Thymus (tissue), 11 donors: ENCODE measurements around the gene CPT1B. TPM values are rescaled to one million over a fixed set of nuclear protein-coding genes. Genes with fewer than 3 reads are reported as not detected.
"Not testable (repeated sequence)": the region's sequence is repeated elsewhere in the genome, so short reads cannot be mapped to it uniquely, and the experiment has no call there.

Experiments
- DNase-seq, 9 donors: peaks; one replicate each; pipeline ENCODE4 v3.0.0-alpha.2; 2013; ENCODE audit warnings: low spot score in 9 of 9, low read depth in 6 of 9, missing footprints in 1 of 9
- H3K27ac ChIP-seq, 2 donors: one replicate each; pipeline ENCODE4 v1.5.1; 2013; ENCODE audit warnings: control low read depth in 1 of 2, low read depth in 1 of 2, low read length in 1 of 2, mild to moderate bottlenecking in 1 of 2, moderate library complexity in 1 of 2
- H3K27me3 ChIP-seq, 2 donors: one replicate each; pipeline ENCODE4 v1.5.1; 2013; ENCODE audit warnings: low read length in 1 of 2; ENCODE audit not compliant: control insufficient read depth in 2 of 2, insufficient read depth in 1 of 2
- H3K36me3 ChIP-seq, 2 donors: one replicate each; pipeline ENCODE4 v1.5.1; 2013; ENCODE audit warnings: low read length in 1 of 2, mild to moderate bottlenecking in 1 of 2, moderate library complexity in 1 of 2; ENCODE audit not compliant: control insufficient read depth in 2 of 2, insufficient read depth in 2 of 2
- H3K4me1 ChIP-seq, 2 donors: one replicate each; pipeline ENCODE4 v1.5.1; 2013; ENCODE audit warnings: low read length in 2 of 2; ENCODE audit not compliant: control insufficient read depth in 2 of 2, insufficient read depth in 2 of 2
- H3K4me3 ChIP-seq, 2 donors: one replicate each; pipeline ENCODE4 v1.5.1; 2013; ENCODE audit warnings: low read length in 2 of 2, control low read depth in 1 of 2, mild to moderate bottlenecking in 1 of 2
- H3K9me3 ChIP-seq, 2 donors: one replicate each; pipeline ENCODE4 v1.5.1; 2013; ENCODE audit warnings: low read length in 1 of 2, mild to moderate bottlenecking in 1 of 2; ENCODE audit not compliant: control insufficient read depth in 2 of 2, insufficient read depth in 1 of 2
- WGBS: extraction: QIAGEN DNeasy Blood & Tissue Kit; methylation state at CpG from one replicate; pipeline ENCODE4 v1.1.7; 2013; 5-methylcytosine and 5-hydroxymethylcytosine counted together
- polyA plus RNA-seq: library from polyadenylated mRNA; stranded (reverse); fragments of 200-250 nt; gene quantifications from one replicate; pipeline ENCODE4 v1.2.3, GENCODE V29; 2013
- total RNA-seq: library from RNA; stranded (reverse); fragments of 120-200 nt; gene quantifications from one replicate; pipeline ENCODE4 v1.2.4, GENCODE V29; 2013
- donor health status: healthy.

The CPT1B gene
- total and polyA plus RNA-seq, 2 donors = 8.5 to 74.1 TPM

DNA sequence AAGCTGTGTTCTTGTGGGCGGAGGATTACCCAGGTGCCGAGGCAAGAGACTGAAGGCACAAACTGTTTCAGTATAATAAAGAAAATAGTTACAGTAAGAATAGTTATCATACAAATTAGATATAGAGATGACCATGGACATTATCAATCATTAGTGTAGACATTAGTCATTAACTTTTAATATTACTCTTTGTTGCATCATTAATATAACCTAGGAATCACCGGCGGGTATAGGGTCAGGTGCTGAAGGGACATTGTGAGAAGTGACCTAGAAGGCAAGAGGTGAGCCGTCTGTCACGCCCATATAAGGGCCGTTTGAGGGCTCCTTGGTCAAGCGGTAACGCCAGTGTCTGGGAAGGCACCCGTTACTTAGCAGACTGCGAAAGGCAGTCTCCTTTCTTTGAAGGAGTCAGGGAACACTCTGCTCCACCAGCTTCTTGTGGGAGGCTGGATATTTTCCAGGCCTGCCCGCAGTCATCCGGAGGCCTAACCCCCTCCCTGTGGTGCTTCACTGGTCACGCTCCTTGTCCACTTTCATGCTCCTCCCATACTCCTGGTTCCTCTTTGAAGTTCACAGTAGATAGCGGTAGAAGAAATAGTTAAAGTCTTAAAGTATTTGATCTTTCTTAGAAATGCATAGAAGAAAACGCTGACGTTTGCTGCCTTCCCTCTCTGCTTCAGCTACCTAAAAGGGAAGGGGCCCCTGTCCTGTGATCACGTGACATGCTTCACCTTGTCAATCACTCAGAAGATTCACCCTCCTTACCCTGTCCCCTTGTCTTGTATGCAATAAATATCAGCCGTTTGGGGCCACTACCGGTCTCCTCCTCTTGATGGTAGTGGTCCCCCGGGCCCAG lies 44.1 kb downstream of the CPT1B start:
- not testable (repeated sequence) for H3K9me3 ChIP-seq, H3K36me3 ChIP-seq, H3K4me3 ChIP-seq
- 81% methylated on average over 21 of the region's 21 CpGs for WGBS
- H3K27ac ChIP-seq = peak overlapping the region in 1 of 2 donors; percentile 47
- H3K4me1 ChIP-seq = peaks cover 4 to 35% of the 10 kb centered on the region in 2 donors
- peaks cover 42 to 66% of the 10 kb centered on the region in 2 donors for H3K27me3 ChIP-seq
- DNase-seq = peak in 1 of 9 donors; percentile 46

DNA sequence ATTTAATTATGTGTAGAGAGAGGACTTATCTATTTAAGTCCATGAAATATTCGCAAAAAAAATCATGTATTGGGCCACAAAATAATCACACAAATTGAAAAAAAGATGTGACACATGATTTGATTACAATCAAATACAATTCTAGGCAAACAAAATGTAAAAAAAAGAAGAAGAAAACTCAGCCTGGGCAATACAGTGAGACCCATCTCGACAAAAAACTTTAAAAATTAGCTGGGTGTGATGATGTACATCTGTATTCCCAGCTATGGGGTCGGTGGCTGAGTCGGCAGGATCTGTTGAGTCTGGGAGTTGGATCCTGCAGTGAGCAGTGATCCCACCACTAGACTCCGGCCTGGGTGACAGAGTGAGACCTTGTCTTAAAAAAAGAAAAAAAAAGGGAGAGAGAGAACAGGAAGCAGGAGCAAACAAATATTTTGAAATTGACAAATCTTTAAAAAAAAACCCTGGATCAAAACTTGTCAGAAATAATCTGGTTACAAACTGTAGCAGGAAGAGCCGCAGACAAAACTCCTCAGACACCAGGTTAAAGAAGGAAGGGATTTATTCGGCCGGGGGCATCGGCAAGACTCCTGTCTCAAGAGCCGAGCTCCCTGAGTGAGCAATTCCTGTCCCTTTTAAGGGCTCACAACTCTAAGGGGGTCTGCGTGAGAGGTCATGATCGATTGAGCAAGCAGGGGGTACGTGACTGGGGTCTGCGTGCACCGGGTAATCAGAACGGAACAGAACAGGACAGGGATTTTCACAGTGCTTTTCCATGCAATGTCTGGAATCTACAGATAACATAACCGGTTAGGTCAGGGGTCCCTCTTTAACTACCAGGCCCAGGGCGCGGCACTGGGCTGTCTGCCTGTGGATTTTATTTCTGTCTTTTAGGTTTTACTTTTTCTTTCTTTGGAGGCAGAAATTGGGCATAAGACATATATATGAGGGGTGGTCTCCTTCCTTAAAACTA lies 45.1 kb downstream of the CPT1B start:
- Histone ChIP-seq H3K9me3 (peaks cover 1 to 10% of the 10 kb centered on the region in 2 donors), H3K4me3 (no peak overlapping the region), H3K27ac (peak overlapping the region; percentile 42 to 67), H3K36me3 (peaks cover 0 to under 1% of the 10 kb centered on the region in 2 donors), H3K4me1 (peaks cover 4 to 27% of the 10 kb centered on the region in 2 donors), H3K27me3 (peaks cover 51 to 69% of the 10 kb centered on the region in 2 donors)
- 94% methylated on average over 19 of the region's 19 CpGs for WGBS
- DNase-seq = no peak

DNA sequence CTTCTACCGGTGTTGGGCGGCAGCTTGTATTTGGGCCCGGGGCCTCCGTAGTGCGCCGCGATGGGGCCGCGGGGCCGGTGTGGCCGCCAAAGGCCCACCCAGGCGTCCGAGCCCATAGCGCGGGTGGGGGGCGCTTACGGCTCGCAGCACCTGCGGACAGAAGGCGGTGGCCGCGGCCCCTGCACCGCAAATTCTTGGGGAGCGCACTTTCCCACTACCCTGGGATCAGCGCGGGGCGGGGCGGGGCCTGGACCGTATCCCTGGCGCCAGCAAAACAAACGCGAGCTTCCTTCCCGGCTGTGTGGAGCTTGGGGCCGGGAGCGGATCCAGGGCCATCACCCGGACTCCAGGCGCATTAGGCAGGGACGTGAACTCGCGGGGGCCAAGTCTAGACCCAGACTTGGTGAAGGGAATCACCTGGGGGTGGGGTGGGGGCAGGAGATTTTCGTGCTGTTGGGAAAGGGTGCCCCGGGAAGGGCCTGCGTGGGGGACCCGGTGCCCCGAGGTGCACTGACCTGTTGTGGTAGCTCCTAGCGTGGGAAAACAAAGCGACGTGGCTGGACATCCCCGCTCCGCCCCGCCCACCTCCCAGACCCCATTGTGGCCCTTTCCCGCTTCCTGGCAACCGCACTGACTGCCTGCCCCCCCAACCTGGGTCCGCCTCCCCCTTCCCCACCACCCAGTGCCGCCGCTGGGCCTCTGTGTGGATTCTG lies 46.1 kb downstream of the CPT1B start:
- Histone ChIP-seq H3K9me3 (peaks cover 1 to 12% of the 10 kb centered on the region in 2 donors), H3K4me3 (peak overlapping the region; percentile 30 to 50), H3K4me1 (peaks cover 4 to 25% of the 10 kb centered on the region in 2 donors), H3K27ac (peak overlapping the region; percentile 67 to 97), H3K36me3 (peaks cover 0 to 3% of the 10 kb centered on the region in 2 donors), H3K27me3 (peaks cover 58 to 74% of the 10 kb centered on the region in 2 donors)
- 5% methylated on average over 56 of the region's 56 CpGs for WGBS
- DNase-seq = no peak

DNA sequence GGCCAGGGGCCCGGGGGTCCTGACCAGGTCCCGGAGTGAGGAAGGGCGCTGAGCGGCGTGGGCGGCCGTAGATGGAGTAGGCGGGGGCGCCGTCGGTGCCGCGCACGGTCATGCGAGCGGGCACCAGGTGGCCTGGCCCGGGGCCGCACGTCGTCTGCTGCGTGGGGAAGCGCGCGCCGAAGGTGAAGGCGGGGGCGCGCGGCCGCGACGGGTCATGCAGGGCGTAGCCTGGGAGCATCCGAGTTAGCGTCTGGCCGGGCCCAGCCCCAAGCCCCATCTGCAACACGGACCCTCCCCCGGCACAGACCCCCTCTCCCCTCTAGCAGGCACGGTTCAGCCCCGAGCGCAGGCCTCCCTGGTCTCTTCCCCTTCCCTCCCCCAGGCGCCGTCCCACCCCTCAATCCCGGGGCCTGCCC lies 46.7 kb downstream of the CPT1B start:
- DNase-seq = peak in 1 of 9 donors; percentile 31
- peaks cover 0 to 3% of the 10 kb centered on the region in 2 donors for H3K36me3 ChIP-seq
- H3K27me3 ChIP-seq = peaks cover 58 to 79% of the 10 kb centered on the region in 2 donors
- H3K27ac ChIP-seq = peak overlapping the region; percentile 67 to 97
- peaks cover 9 to 30% of the 10 kb centered on the region in 2 donors for H3K4me1 ChIP-seq
- H3K9me3 ChIP-seq = peaks cover 1 to 12% of the 10 kb centered on the region in 2 donors
- H3K4me3 ChIP-seq = peak overlapping the region; percentile 50
- 1% methylated on average over 44 of the region's 44 CpGs for WGBS

- 5% methylated on average over 53 of the region's 53 CpGs for WGBS
- Histone ChIP-seq H3K27me3 (peaks cover 58 to 79% of the 10 kb centered on the region in 2 donors), H3K27ac (peak overlapping the region; percentile 67 to 97), H3K4me1 (peaks cover 11 to 28% of the 10 kb centered on the region in 2 donors), H3K9me3 (peaks cover 1 to 12% of the 10 kb centered on the region in 2 donors), H3K4me3 (peak overlapping the region; percentile 50), H3K36me3 (peaks cover 0 to 3% of the 10 kb centered on the region in 2 donors)
- peak in 1 of 9 donors; percentile 59 for DNase-seq
Measured at GRCh38 chr22:50530877-50531545, 47.2 kb downstream of the CPT1B start.

GRCh38 chr22:50530580-50530876 lies 47.7 kb downstream of the CPT1B start:
- WGBS = 3% methylated on average over 21 of the region's 21 CpGs
- Histone ChIP-seq H3K4me1 (peaks cover 11 to 25% of the 10 kb centered on the region in 2 donors), H3K36me3 (peaks cover 0 to 3% of the 10 kb centered on the region in 2 donors), H3K27ac (peak overlapping the region; percentile 67 to 97), H3K27me3 (peaks cover 58 to 79% of the 10 kb centered on the region in 2 donors), H3K9me3 (peaks cover 1 to 12% of the 10 kb centered on the region in 2 donors), H3K4me3 (peak overlapping the region; percentile 50)
- DNase-seq = no peak

- H3K27me3 ChIP-seq = peaks cover 58 to 79% of the 10 kb centered on the region in 2 donors
- H3K27ac ChIP-seq = peak within 1 kb of the TSS; percentile 80 to 97
- H3K4me1 ChIP-seq = peaks cover 12 to 25% of the 10 kb centered on the region in 2 donors
- WGBS = 2% methylated on average over 92 of the region's 92 CpGs
- H3K36me3 ChIP-seq = peaks cover 0 to 3% of the 10 kb centered on the region in 2 donors
- DNase-seq = peak in 1 of 9 donors; percentile 48
- peak within 1 kb of the TSS; percentile 50 for H3K4me3 ChIP-seq
- H3K9me3 ChIP-seq = peaks cover 1 to 12% of the 10 kb centered on the region in 2 donors
Measured at GRCh38 chr22:50529897-50530579, 48.2 kb downstream of the CPT1B start, which contains the start of gene TYMP. TSS of gene TYMP (minus strand) at chr22:50530012. CDS start at chr22:50529709, 303 bp downstream.
